Activated T-cell treated with anti-CD3 and anti-CD28 coated beads, Interleukin-2, amount 50 U/mL, for 1 hour (primary cell): ENCODE results near the gene ZBTB21.
"Not testable (repeated sequence)": the region's sequence is repeated elsewhere in the genome, so short reads cannot be mapped to it uniquely, and the experiment has no call there.

ENCODE experiments used
- DNase-seq: peaks from one replicate; pipeline ENCODE4 v3.0.0-alpha.2; 2020

ZBTB21 gene

GRCh38 chr21:42016364-42016985 lies 6.3 kb upstream of the ZBTB21 start:
- no peak for DNase-seq

- no peak for DNase-seq
Measured at GRCh38 chr21:42013931-42014330, 3.8 kb upstream of the ZBTB21 start.

GRCh38 chr21:42013376-42013775 lies 3.2 kb upstream of the ZBTB21 start:
- DNase-seq, result no peak

GRCh38 chr21:42012763-42013329 lies 2.7 kb upstream of the ZBTB21 start:
- DNase-seq, result no peak

GRCh38 chr21:42012344-42012743 lies 2.2 kb upstream of the ZBTB21 start:
- DNase-seq, result no peak

- DNase-seq, result no peak
Measured at GRCh38 chr21:42010507-42011495, 641 bp upstream of the ZBTB21 start.

GRCh38 chr21:42009018-42009830 lies 936 bp downstream of the ZBTB21 start:
- DNase-seq, result peak; percentile 42

- no peak for DNase-seq
Measured at GRCh38 chr21:42007356-42007940, 2.7 kb downstream of the ZBTB21 start.

- DNase-seq, result no peak
Measured at GRCh38 chr21:42006765-42007164, 3.4 kb downstream of the ZBTB21 start.

GRCh38 chr21:42004406-42005199 lies 5.6 kb downstream of the ZBTB21 start:
- DNase-seq, result no peak

- DNase-seq, result no peak
Measured at GRCh38 chr21:42003051-42003461, 7.1 kb downstream of the ZBTB21 start.

- DNase-seq, result peak; percentile 53
Measured at GRCh38 chr21:42002421-42002958, 7.7 kb downstream of the ZBTB21 start.

GRCh38 chr21:42001781-42002180 lies 8.4 kb downstream of the ZBTB21 start:
- no peak for DNase-seq

GRCh38 chr21:42000908-42001307 lies 9.3 kb downstream of the ZBTB21 start:
- no peak for DNase-seq

- no peak for DNase-seq
Measured at GRCh38 chr21:41997657-41998056, 12.5 kb downstream of the ZBTB21 start.

GRCh38 chr21:41995577-41995976 lies 14.6 kb downstream of the ZBTB21 start:
- no peak for DNase-seq

GRCh38 chr21:41994613-41995012 lies 15.5 kb downstream of the ZBTB21 start:
- not testable (repeated sequence) for DNase-seq

GRCh38 chr21:41993744-41994143 lies 16.4 kb downstream of the ZBTB21 start:
- no peak for DNase-seq

GRCh38 chr21:41992576-41992975 lies 17.6 kb downstream of the ZBTB21 start:
- no peak for DNase-seq

GRCh38 chr21:41991659-41992058 lies 18.5 kb downstream of the ZBTB21 start:
- no peak for DNase-seq

GRCh38 chr21:41989698-41990097 lies 20.5 kb downstream of the ZBTB21 start:
- DNase-seq, result no peak
